ENCODE measurements around the gene MRNIP. TPM values are rescaled to one million over a fixed set of nuclear protein-coding genes. Genes with fewer than 3 reads are reported as not detected.

MRNIP gene
- polyA plus RNA-seq, 1 donor (not counting 4 experiments of a cell fraction or from before 2014, with no cell fraction given): 14.9 TPM

GRCh38 chr5:179882338-179882737 is 23.7 kb upstream of the MRNIP start:
- no peak overlapping the region for H3K4me2 ChIP-seq (ENCODE audit: control insufficient read depth, extremely low read depth, insufficient read depth, low read depth, low read length)

GRCh38 chr5:179880848-179881590 is 22.4 kb upstream of the MRNIP start:
- Histone ChIP-seq H3K36me3 (ENCODE audit: control insufficient read depth in 2 of 2, extremely low read depth in 1 of 2, insufficient read depth in 2 of 2, low read length in 2 of 2) (peaks cover 29 to 39% of the 10 kb centered on the region in 2 experiments), H3K4me3 (ENCODE audit: control insufficient read depth in 2 of 3, extremely low read depth in 1 of 3, insufficient read depth in 2 of 3, low read depth in 1 of 3, low read length in 3 of 3) (no peak overlapping the region), H3K4me2 (ENCODE audit: control insufficient read depth, extremely low read depth, insufficient read depth, low read depth, low read length) (no peak overlapping the region), H3K27ac (ENCODE audit: control insufficient read depth, insufficient read depth, low read length) (no peak overlapping the region), H3K9ac (ENCODE audit: control insufficient read depth, extremely low read depth, insufficient read depth, low read length) (no peak overlapping the region), H4K20me1 (ENCODE audit: control insufficient read depth, extremely low read depth, insufficient read depth, low read length) (no peaks in the 10 kb centered on the region), H3K9me3 (ENCODE audit: control insufficient read depth, low read depth, low read length) (peaks cover 10% of the 10 kb centered on the region), H2AFZ (ENCODE audit: control insufficient read depth, low read length) (no peak overlapping the region), H3K79me2 (ENCODE audit: control insufficient read depth, insufficient read depth, low read length) (no peaks in the 10 kb centered on the region), H3K4me1 (ENCODE audit: control insufficient read depth, extremely low read depth, insufficient read depth, low read length) (no peaks in the 10 kb centered on the region), H3K9me1 (ENCODE audit: control insufficient read depth, extremely low read depth, insufficient read depth, low read length) (no peaks in the 10 kb centered on the region), H3K27me3 (ENCODE audit: control insufficient read depth, extremely low read depth, insufficient read depth, low read length) (no peaks in the 10 kb centered on the region)
- DNase-seq (ENCODE audit: low read depth, low spot score) (no peak), FAIRE-seq (no peak)
- dilution Hi-C loops (cut with MboI; ENCODE audit: extremely low pct_ligation_motif_present, low sequenced_read_pairs): no loop called here
- no peak for TF ChIP-seq CTCF (optimal IDR thresholded peaks at IDR 0.05 in 1 of 3, IDR thresholded peaks at IDR 0.05 in 1 of 3, conservative IDR thresholded peaks at IDR 0.05 in 1 of 3; ENCODE audit: extremely low read depth in 1 of 3, insufficient read depth in 2 of 3, low read length in 3 of 3)
- TF ChIP-seq EZH2 (IDR thresholded peaks at IDR 0.05; ENCODE audit: low read length): no peak

More at GRCh38 chr5:179882338-179882737, 23.7 kb upstream of the MRNIP start:
- Histone ChIP-seq H4K20me1 (ENCODE audit: control insufficient read depth, extremely low read depth, insufficient read depth, low read length) (no peaks in the 10 kb centered on the region), H3K4me1 (ENCODE audit: control insufficient read depth, extremely low read depth, insufficient read depth, low read length) (no peaks in the 10 kb centered on the region), H3K79me2 (ENCODE audit: control insufficient read depth, insufficient read depth, low read length) (no peaks in the 10 kb centered on the region), H3K9me1 (ENCODE audit: control insufficient read depth, extremely low read depth, insufficient read depth, low read length) (no peaks in the 10 kb centered on the region), H2AFZ (ENCODE audit: control insufficient read depth, low read length) (no peak overlapping the region), H3K4me3 (ENCODE audit: control insufficient read depth in 2 of 3, extremely low read depth in 1 of 3, insufficient read depth in 2 of 3, low read depth in 1 of 3, low read length in 3 of 3) (no peak overlapping the region), H3K36me3 (ENCODE audit: control insufficient read depth in 2 of 2, extremely low read depth in 1 of 2, insufficient read depth in 2 of 2, low read length in 2 of 2) (peaks cover 26 to 45% of the 10 kb centered on the region in 2 experiments), H3K27me3 (ENCODE audit: control insufficient read depth, extremely low read depth, insufficient read depth, low read length) (no peaks in the 10 kb centered on the region), H3K9me3 (ENCODE audit: control insufficient read depth, low read depth, low read length) (peaks cover 10% of the 10 kb centered on the region), H3K9ac (ENCODE audit: control insufficient read depth, extremely low read depth, insufficient read depth, low read length) (no peak overlapping the region), H3K27ac (ENCODE audit: control insufficient read depth, insufficient read depth, low read length) (no peak overlapping the region)
- TF ChIP-seq CTCF (optimal IDR thresholded peaks at IDR 0.05 in 1 of 3, IDR thresholded peaks at IDR 0.05 in 1 of 3, conservative IDR thresholded peaks at IDR 0.05 in 1 of 3; ENCODE audit: extremely low read depth in 1 of 3, insufficient read depth in 2 of 3, low read length in 3 of 3) (no peak), EZH2 (IDR thresholded peaks at IDR 0.05; ENCODE audit: low read length) (no peak)
- DNase-seq (ENCODE audit: low read depth, low spot score): no peak
- FAIRE-seq: no peak
- dilution Hi-C loops (cut with MboI; ENCODE audit: extremely low pct_ligation_motif_present, low sequenced_read_pairs): no loop called here
